HEK293 (cell line): ENCODE results near the gene XKR7.

Experiments
- CTCF ChIA-PET: fragments of 350-600 bp; formaldehyde crosslinking; extraction: SDS; loops from one replicate; lab custom pipeline; 2021; ENCODE audit warnings: antibody characterized with exemption; lab: Yijun Ruan, JAX
- POLR2A ChIA-PET: fragments of 300-600 bp; formaldehyde crosslinking; extraction: SDS; loops from one replicate; lab custom pipeline; 2020; ENCODE audit warnings: antibody characterized with exemption, inconsistent platforms; lab: Yijun Ruan, JAX
- H3K27ac ChIP-seq: fragments of 200-500 bp; sonication (Bioruptor generic); 2 replicates; pipeline ENCODE4 v1.5.1; 2014; ENCODE audit warnings: low read depth, low read length, control low read depth, inconsistent platforms; ENCODE audit errors: extremely low read depth
- H3K36me3 ChIP-seq, 2 experiments: fragments of 200-500 bp in 1 of 2; sonication (Bioruptor generic) in 1 of 2; 1 replicate in 1 of 2; 2 replicates in 1 of 2; pipeline ENCODE4 v1.5.1; 2014 to 2017; ENCODE audit warnings: inconsistent platforms in 2 of 2, low read length in 2 of 2; ENCODE audit not compliant: control insufficient read depth in 2 of 2, insufficient read depth in 1 of 2
- H3K4me1 ChIP-seq: fragments of 200-500 bp; sonication (Bioruptor generic); 2 replicates; pipeline ENCODE4 v1.5.1; 2014; ENCODE audit warnings: mild to moderate bottlenecking, low read length, inconsistent platforms; ENCODE audit not compliant: control insufficient read depth, insufficient read depth
- H3K4me3 ChIP-seq: 2 replicates; pipeline ENCODE4 v1.5.1; 2011; ENCODE audit warnings: low read depth, mild to moderate bottlenecking, control low read depth, low read length, moderate library complexity
- H3K9me3 ChIP-seq: fragments of 200-500 bp; sonication (Bioruptor generic); 2 replicates; pipeline ENCODE4 v1.5.1; 2014; ENCODE audit warnings: low read depth, low read length, inconsistent platforms; ENCODE audit not compliant: control insufficient read depth, insufficient read depth
- KLF16 ChIP-seq: fragments of 450-650 bp; formaldehyde crosslinking; IDR thresholded peaks from 2 replicates; pipeline ENCODE4 v1.5.1; 2017; ENCODE audit warnings: missing biosample characterization, missing genetic modification characterization
- REPIN1 ChIP-seq: fragments of 450-650 bp; formaldehyde crosslinking; IDR thresholded peaks from 2 replicates; pipeline ENCODE4 v1.5.1; 2017; ENCODE audit warnings: missing biosample characterization, missing genetic modification characterization, low read depth
- SP7 ChIP-seq: fragments of 450-650 bp; formaldehyde crosslinking; IDR thresholded peaks from 2 replicates; pipeline ENCODE4 v1.5.1; 2016; ENCODE audit warnings: missing biosample characterization, missing genetic modification characterization
- ZBTB7A ChIP-seq: fragments of 450-650 bp; formaldehyde crosslinking; IDR thresholded peaks from 2 replicates; pipeline ENCODE4 v1.5.1; 2016; ENCODE audit warnings: low read depth, missing biosample characterization, missing genetic modification characterization
- ZNF19 ChIP-seq: fragments of 450-650 bp; formaldehyde crosslinking; IDR thresholded peaks from 2 replicates; pipeline ENCODE4; 2016; ENCODE audit warnings: missing biosample characterization, missing genetic modification characterization, low read depth
- ZNF24 ChIP-seq: fragments of 450-650 bp; formaldehyde crosslinking; IDR thresholded peaks from 2 replicates; pipeline ENCODE4 v1.5.1; 2016; ENCODE audit warnings: missing biosample characterization, missing genetic modification characterization
- ZNF324 ChIP-seq: fragments of 450-650 bp; formaldehyde crosslinking; IDR thresholded peaks from 2 replicates; pipeline ENCODE4 v1.5.1; 2016; ENCODE audit warnings: missing biosample characterization, missing genetic modification characterization
- ZNF423 ChIP-seq: fragments of 450-650 bp; formaldehyde crosslinking; IDR thresholded peaks from 2 replicates; pipeline ENCODE4 v1.5.1; 2016; ENCODE audit warnings: missing biosample characterization, missing genetic modification characterization
- ZNF48 ChIP-seq: fragments of 450-650 bp; formaldehyde crosslinking; IDR thresholded peaks from 2 replicates; pipeline ENCODE4 v1.5.1; 2016; ENCODE audit warnings: missing biosample characterization, missing genetic modification characterization
- ZNF624 ChIP-seq: fragments of 450-650 bp; formaldehyde crosslinking; IDR thresholded peaks from 2 replicates; pipeline ENCODE4 v1.5.1; 2017; ENCODE audit warnings: missing biosample characterization, missing genetic modification characterization
- ZNF776 ChIP-seq: fragments of 450-650 bp; formaldehyde crosslinking; IDR thresholded peaks from 2 replicates; pipeline ENCODE4 v1.5.0; 2017; ENCODE audit warnings: missing biosample characterization, missing genetic modification characterization, borderline replicate concordance
- ZNF837 ChIP-seq: fragments of 450-650 bp; formaldehyde crosslinking; IDR thresholded peaks from 2 replicates; pipeline ENCODE4 v1.5.1; 2016; ENCODE audit warnings: missing biosample characterization, missing genetic modification characterization
- TF ChIP-seq, protein P1 (sequence below): fragments of 450-650 bp; formaldehyde crosslinking; IDR thresholded peaks from 2 replicates; pipeline ENCODE4 v1.5.1; 2016; ENCODE audit warnings: missing biosample characterization, missing genetic modification characterization
- TF ChIP-seq, protein P2 (sequence below): fragments of 450-650 bp; formaldehyde crosslinking; IDR thresholded peaks from 2 replicates; pipeline ENCODE4 v1.5.1; 2016; ENCODE audit warnings: missing biosample characterization, missing genetic modification characterization
- TF ChIP-seq, protein P3 (sequence below): fragments of 450-650 bp; formaldehyde crosslinking; IDR thresholded peaks from 2 replicates; pipeline ENCODE4 v1.5.1; 2016; ENCODE audit warnings: missing biosample characterization, missing genetic modification characterization
- TF ChIP-seq, protein P4 (sequence below): fragments of 450-650 bp; formaldehyde crosslinking; IDR thresholded peaks from 2 replicates; pipeline ENCODE4 v1.5.1; 2016; ENCODE audit warnings: missing biosample characterization, missing genetic modification characterization

Gene XKR7

DNA sequence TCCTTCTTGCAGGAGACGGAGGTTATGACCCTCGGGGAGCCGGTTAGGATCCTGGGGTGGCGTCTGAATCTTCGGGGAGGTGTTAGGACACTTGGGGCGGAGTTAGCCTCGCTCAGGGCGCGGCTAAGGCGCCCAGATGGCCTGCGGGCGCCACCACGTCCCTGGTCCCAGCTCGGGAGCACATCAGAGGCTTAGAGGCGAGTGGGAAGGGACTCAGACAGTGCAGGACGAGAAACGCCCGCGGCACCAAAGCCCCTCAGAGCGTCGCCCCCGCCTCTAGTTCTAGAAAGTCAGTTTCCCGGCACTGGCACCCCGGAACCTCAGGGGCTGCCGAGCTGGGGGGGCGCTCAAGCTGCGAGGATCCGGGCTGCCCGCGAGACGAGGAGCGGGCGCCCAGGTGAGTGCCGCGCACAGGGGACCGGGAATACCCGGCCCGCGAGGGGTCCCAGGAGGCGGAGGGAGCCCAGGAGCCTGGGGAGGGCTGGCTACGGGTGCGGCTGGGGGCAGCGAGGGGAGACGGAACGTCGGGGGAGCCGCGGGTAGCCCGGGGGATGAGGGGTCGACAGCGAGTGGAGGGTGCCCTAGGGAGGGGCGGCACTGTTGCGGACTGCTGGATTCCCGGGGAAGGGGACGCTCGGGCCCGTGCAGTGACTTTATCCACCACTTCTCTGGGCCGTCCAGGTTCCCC is 84.3 kb downstream of the XKR7 start, which contains the start of gene HCK:
Gene HCK, plus strand, starts transcription at position 153 of the 688 bp plus-strand sequence.
- ChIA-PET POLR2A (no interaction called here), CTCF (no interaction called here)
- no peaks in the 10 kb centered on the region for H3K36me3 ChIP-seq
- no peaks in the 10 kb centered on the region for H3K4me1 ChIP-seq
- no peak within 1 kb of the TSS; the same call in 1 of the 2 replicates for H3K4me3 ChIP-seq
- no peak within 1 kb of the TSS for H3K27ac ChIP-seq
- H3K9me3 ChIP-seq, result no peaks in the 10 kb centered on the region
- no peak for TF ChIP-seq ZNF776
- TF ChIP-seq, protein P1, sequence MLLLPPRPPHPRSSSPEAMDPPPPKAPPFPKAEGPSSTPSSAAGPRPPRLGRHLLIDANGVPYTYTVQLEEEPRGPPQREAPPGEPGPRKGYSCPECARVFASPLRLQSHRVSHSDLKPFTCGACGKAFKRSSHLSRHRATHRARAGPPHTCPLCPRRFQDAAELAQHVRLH (tag by site-specific recombination), result no peak
- no peak for TF ChIP-seq ZNF48
- no peak for TF ChIP-seq ZNF624 (tag by site-specific recombination)
- TF ChIP-seq ZNF24 (tag by site-specific recombination), result no peak
- TF ChIP-seq ZNF19, result no peak
- TF ChIP-seq, protein P2, sequence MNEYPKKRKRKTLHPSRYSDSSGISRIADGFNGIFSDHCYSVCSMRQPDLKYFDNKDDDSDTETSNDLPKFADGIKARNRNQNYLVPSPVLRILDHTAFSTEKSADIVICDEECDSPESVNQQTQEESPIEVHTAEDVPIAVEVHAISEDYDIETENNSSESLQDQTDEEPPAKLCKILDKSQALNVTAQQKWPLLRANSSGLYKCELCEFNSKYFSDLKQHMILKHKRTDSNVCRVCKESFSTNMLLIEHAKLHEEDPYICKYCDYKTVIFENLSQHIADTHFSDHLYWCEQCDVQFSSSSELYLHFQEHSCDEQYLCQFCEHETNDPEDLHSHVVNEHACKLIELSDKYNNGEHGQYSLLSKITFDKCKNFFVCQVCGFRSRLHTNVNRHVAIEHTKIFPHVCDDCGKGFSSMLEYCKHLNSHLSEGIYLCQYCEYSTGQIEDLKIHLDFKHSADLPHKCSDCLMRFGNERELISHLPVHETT (tag by site-specific recombination), result no peak
- TF ChIP-seq ZBTB7A, result no peak
- no peak for TF ChIP-seq REPIN1 (tag by site-specific recombination)
- TF ChIP-seq, protein P3, sequence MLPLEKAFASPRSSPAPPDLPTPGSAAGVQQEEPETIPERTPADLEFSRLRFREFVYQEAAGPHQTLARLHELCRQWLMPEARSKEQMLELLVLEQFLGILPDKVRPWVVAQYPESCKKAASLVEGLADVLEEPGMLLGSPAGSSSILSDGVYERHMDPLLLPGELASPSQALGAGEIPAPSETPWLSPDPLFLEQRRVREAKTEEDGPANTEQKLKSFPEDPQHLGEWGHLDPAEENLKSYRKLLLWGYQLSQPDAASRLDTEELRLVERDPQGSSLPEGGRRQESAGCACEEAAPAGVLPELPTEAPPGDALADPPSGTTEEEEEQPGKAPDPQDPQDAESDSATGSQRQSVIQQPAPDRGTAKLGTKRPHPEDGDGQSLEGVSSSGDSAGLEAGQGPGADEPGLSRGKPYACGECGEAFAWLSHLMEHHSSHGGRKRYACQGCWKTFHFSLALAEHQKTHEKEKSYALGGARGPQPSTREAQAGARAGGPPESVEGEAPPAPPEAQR, result no peak

DNA sequence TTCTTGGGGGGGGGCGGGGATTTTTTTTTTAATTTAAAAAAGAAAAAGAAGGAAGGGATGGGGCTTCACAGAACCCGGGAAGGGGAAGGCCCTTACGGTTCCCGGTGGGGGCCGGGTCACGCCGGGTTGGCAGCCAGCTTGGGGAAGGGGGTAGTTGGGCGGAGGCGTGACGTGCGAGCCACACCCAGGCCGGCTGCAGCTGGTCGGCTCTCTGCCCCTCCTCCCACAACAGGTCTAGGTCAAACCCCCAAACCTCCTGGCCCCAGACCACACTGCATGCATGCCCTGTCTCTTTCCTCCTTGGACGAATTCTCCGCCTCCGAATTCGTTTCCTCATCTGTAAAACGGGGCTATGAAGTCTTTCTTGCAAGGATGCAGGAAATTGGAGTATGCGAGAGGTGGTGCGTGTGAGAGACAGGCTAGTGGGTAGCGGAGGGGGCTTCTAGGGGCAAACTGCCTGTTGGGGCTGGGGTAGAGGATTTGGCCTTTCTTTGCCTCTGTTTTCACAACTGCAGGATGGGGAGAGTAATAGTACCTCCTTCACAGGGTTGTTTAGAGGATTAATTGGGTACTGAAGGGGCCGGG is 84.9 kb downstream of the XKR7 start:
- no peak overlapping the region for H3K27ac ChIP-seq
- H3K9me3 ChIP-seq, result no peaks in the 10 kb centered on the region
- ChIA-PET CTCF (interaction anchor here (1.0 kb wide), 1 partner anchor 230 kb away, joined by 3 read pairs; no protein-coding TSS in a partner anchor), POLR2A (no interaction called here)
- no peak overlapping the region for H3K4me3 ChIP-seq
- no peaks in the 10 kb centered on the region for H3K4me1 ChIP-seq
- H3K36me3 ChIP-seq, result no peaks in the 10 kb centered on the region
- TF ChIP-seq ZNF423 (tag by site-specific recombination) (no peak), SP7 (tag by site-specific recombination) (no peak), ZNF324 (tag by site-specific recombination) (no peak), KLF16 (tag by site-specific recombination) (no peak), ZNF837 (tag by site-specific recombination) (no peak)
- TF ChIP-seq, protein P4, sequence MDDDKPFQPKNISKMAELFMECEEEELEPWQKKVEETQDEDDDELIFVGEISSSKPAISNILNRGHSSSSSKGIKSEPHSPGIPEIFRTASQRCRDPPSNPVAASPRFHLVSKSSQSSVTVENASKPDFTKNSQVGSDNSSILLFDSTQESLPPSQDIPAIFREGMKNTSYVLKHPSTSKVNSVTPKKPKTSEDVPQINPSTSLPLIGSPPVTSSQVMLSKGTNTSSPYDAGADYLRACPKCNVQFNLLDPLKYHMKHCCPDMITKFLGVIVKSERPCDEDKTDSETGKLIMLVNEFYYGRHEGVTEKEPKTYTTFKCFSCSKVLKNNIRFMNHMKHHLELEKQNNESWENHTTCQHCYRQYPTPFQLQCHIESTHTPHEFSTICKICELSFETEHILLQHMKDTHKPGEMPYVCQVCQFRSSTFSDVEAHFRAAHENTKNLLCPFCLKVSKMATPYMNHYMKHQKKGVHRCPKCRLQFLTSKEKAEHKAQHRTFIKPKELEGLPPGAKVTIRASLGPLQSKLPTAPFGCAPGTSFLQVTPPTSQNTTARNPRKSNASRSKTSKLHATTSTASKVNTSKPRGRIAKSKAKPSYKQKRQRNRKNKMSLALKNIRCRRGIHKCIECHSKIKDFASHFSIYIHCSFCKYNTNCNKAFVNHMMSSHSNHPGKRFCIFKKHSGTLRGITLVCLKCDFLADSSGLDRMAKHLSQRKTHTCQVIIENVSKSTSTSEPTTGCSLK (tag by site-specific recombination), result no peak
